GM12872 (cell line): Measurements from ENCODE around the gene UBE3A.

Experiments used
- CTCF ChIP-seq: IDR thresholded peaks from 3 replicates; pipeline ENCODE4 v1.5.1; 2011; ENCODE audit warnings: low read depth, mild to moderate bottlenecking, low read length, moderate library complexity; ENCODE audit not compliant: insufficient read depth

The UBE3A gene

GRCh38 chr15:25410649-25411048 is 28.2 kb downstream of the UBE3A start:
- TF ChIP-seq CTCF: no peak

GRCh38 chr15:25408929-25409328 is 29.9 kb downstream of the UBE3A start:
- no peak for TF ChIP-seq CTCF

GRCh38 chr15:25408428-25408827 is 30.4 kb downstream of the UBE3A start:
- no peak for TF ChIP-seq CTCF

GRCh38 chr15:25407950-25408349 is 30.9 kb downstream of the UBE3A start:
- TF ChIP-seq CTCF: no peak

- no peak for TF ChIP-seq CTCF
Measured at GRCh38 chr15:25406846-25407245, 32.0 kb downstream of the UBE3A start.

- TF ChIP-seq CTCF: no peak
Measured at GRCh38 chr15:25406261-25406660, 32.6 kb downstream of the UBE3A start.

GRCh38 chr15:25403771-25404170 is 35.1 kb downstream of the UBE3A start:
- no peak for TF ChIP-seq CTCF

- TF ChIP-seq CTCF: no peak
Measured at GRCh38 chr15:25402342-25402741, 36.5 kb downstream of the UBE3A start.
